H1 (cell line): ENCODE data around the gene SCN2B. TPM values are rescaled to one million over a fixed set of nuclear protein-coding genes. Genes with fewer than 3 reads are reported as not detected.

Experiments
- polyA plus RNA-seq, 7 experiments: library from polyadenylated mRNA; depleted of rRNA in 3 of 7; stranded (reverse) in 5 of 7; unstranded in 2 of 7; fragments of >200 nt in 5 of 7; fragments of 200-250 nt in 2 of 7; gene quantifications; 1 replicate in 5 of 7; 2 replicates in 1 of 7; 4 replicates in 1 of 7; pipeline versions ENCODE4 v1.2.1 to v1.2.3, GENCODE V29; 2011 to 2013; ENCODE audit warnings: missing spikeins in 2 of 7, mixed read lengths in 2 of 7
- total RNA-seq: library from RNA; stranded (reverse); fragmentation: NEBNext Ultra II Directional; extraction: Animal tissue kit (Norgen Biotek cat#: 25700); gene quantifications from 2 replicates; pipeline ENCODE4 v1.2.1, GENCODE V29; 2021
- TF ChIP-seq, protein P1 (sequence below): fragments of 300-600 bp; sonication (generic); IDR thresholded peaks from 2 replicates; pipeline ENCODE4 v1.7.1; 2012; ENCODE audit warnings: low read length, moderate library complexity, mild to moderate bottlenecking, inconsistent platforms; ENCODE audit not compliant: insufficient replicate concordance

SCN2B gene
- total and polyA plus RNA-seq, 2 of the 8 experiments (the other 6 are each of a cell fraction or from before 2014, with no cell fraction given): 0.14 to 0.24 TPM

DNA sequence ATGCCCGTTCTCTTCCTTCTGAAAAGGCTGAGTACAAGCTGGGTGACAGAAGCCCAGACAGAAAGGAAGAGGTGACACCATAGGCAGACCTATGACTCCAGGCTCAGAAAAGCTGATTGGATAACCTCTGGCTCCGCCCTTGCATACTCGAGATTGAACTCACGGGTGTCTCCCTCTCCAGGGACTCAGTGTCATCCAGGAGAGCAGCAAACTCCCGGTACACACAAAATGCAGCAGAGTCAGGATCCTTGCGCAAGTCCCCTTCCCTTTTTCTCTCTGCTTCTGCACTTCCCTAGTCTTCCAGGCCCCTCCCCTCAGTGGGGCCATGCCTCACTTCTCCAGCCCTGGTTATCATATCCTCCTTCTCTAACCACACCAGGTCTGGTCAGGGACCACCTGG lies 33.6 kb downstream of the SCN2B start (continued):
- TF ChIP-seq, protein P1, sequence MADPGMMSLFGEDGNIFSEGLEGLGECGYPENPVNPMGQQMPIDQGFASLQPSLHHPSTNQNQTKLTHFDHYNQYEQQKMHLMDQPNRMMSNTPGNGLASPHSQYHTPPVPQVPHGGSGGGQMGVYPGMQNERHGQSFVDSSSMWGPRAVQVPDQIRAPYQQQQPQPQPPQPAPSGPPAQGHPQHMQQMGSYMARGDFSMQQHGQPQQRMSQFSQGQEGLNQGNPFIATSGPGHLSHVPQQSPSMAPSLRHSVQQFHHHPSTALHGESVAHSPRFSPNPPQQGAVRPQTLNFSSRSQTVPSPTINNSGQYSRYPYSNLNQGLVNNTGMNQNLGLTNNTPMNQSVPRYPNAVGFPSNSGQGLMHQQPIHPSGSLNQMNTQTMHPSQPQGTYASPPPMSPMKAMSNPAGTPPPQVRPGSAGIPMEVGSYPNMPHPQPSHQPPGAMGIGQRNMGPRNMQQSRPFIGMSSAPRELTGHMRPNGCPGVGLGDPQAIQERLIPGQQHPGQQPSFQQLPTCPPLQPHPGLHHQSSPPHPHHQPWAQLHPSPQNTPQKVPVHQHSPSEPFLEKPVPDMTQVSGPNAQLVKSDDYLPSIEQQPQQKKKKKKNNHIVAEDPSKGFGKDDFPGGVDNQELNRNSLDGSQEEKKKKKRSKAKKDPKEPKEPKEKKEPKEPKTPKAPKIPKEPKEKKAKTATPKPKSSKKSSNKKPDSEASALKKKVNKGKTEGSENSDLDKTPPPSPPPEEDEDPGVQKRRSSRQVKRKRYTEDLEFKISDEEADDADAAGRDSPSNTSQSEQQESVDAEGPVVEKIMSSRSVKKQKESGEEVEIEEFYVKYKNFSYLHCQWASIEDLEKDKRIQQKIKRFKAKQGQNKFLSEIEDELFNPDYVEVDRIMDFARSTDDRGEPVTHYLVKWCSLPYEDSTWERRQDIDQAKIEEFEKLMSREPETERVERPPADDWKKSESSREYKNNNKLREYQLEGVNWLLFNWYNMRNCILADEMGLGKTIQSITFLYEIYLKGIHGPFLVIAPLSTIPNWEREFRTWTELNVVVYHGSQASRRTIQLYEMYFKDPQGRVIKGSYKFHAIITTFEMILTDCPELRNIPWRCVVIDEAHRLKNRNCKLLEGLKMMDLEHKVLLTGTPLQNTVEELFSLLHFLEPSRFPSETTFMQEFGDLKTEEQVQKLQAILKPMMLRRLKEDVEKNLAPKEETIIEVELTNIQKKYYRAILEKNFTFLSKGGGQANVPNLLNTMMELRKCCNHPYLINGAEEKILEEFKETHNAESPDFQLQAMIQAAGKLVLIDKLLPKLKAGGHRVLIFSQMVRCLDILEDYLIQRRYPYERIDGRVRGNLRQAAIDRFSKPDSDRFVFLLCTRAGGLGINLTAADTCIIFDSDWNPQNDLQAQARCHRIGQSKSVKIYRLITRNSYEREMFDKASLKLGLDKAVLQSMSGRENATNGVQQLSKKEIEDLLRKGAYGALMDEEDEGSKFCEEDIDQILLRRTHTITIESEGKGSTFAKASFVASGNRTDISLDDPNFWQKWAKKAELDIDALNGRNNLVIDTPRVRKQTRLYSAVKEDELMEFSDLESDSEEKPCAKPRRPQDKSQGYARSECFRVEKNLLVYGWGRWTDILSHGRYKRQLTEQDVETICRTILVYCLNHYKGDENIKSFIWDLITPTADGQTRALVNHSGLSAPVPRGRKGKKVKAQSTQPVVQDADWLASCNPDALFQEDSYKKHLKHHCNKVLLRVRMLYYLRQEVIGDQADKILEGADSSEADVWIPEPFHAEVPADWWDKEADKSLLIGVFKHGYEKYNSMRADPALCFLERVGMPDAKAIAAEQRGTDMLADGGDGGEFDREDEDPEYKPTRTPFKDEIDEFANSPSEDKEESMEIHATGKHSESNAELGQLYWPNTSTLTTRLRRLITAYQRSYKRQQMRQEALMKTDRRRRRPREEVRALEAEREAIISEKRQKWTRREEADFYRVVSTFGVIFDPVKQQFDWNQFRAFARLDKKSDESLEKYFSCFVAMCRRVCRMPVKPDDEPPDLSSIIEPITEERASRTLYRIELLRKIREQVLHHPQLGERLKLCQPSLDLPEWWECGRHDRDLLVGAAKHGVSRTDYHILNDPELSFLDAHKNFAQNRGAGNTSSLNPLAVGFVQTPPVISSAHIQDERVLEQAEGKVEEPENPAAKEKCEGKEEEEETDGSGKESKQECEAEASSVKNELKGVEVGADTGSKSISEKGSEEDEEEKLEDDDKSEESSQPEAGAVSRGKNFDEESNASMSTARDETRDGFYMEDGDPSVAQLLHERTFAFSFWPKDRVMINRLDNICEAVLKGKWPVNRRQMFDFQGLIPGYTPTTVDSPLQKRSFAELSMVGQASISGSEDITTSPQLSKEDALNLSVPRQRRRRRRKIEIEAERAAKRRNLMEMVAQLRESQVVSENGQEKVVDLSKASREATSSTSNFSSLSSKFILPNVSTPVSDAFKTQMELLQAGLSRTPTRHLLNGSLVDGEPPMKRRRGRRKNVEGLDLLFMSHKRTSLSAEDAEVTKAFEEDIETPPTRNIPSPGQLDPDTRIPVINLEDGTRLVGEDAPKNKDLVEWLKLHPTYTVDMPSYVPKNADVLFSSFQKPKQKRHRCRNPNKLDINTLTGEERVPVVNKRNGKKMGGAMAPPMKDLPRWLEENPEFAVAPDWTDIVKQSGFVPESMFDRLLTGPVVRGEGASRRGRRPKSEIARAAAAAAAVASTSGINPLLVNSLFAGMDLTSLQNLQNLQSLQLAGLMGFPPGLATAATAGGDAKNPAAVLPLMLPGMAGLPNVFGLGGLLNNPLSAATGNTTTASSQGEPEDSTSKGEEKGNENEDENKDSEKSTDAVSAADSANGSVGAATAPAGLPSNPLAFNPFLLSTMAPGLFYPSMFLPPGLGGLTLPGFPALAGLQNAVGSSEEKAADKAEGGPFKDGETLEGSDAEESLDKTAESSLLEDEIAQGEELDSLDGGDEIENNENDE: no peak
